Activated T-cell treated with anti-CD3 and anti-CD28 coated beads, Interleukin-2, amount 50 U/mL, for 72 hours (primary cell): Measurements from ENCODE around the gene DPP7. TPM values are rescaled to one million over a fixed set of nuclear protein-coding genes. Genes with fewer than 3 reads are reported as not detected.

ENCODE experiments used
- ATAC-seq, 2 donors: fragments of 150-1000 bp; cut with Tn5 transposase; replicated peaks in 1 of 2; 2 replicates each; pipeline ENCODE4 v1.10.0; 2021; ENCODE audit warnings: moderate library complexity in 2 of 2, mild to moderate bottlenecking in 1 of 2
- DNase-seq, 2 donors: peaks; one replicate each; pipeline ENCODE4 v3.0.0; 2021 to 2022; ENCODE audit warnings: mixed read lengths in 1 of 2
- H3K27ac Mint-ChIP-seq: one replicate; pipeline ENCODE4 v1.8.0; 2022; ENCODE audit warnings: mild to moderate bottlenecking, moderate library complexity, mixed read lengths
- H3K27me3 Mint-ChIP-seq: one replicate; pipeline ENCODE4 v1.8.0; 2022; ENCODE audit warnings: low read depth, mixed read lengths
- H3K36me3 Mint-ChIP-seq, 2 donors: one replicate each; pipeline ENCODE4 v1.8.0; 2022; ENCODE audit warnings: mixed read lengths in 2 of 2, mild to moderate bottlenecking in 1 of 2; ENCODE audit not compliant: insufficient read depth in 2 of 2
- H3K4me1 Mint-ChIP-seq: one replicate; pipeline ENCODE4 v1.8.0; 2022; ENCODE audit warnings: low read depth, mixed read lengths
- H3K4me3 Mint-ChIP-seq, 2 donors: one replicate each; pipeline ENCODE4 v1.8.0; 2022; ENCODE audit warnings: mild to moderate bottlenecking in 2 of 2, mixed read lengths in 2 of 2, moderate library complexity in 2 of 2
- H3K9me3 Mint-ChIP-seq, 2 donors: one replicate each; pipeline ENCODE4 v1.8.0; 2022; ENCODE audit warnings: mixed read lengths in 2 of 2
- total RNA-seq, 2 donors: library from RNA; stranded (reverse); gene quantifications; one replicate each; pipeline ENCODE4 v1.2.3, GENCODE V29; 2022

Gene DPP7
- total RNA-seq, 2 donors from 2014 or later = 155 to 158 TPM

GRCh38 chr9:137109250-137110146, 5.0 kb downstream of the DPP7 start:
- peaks cover 1 to 5% of the 10 kb centered on the region in 2 donors for H3K36me3 Mint-ChIP-seq
- DNase-seq (no peak), ATAC-seq (no peak)
- peaks cover 4% of the 10 kb centered on the region for H3K4me1 Mint-ChIP-seq
- no peak overlapping the region for H3K27ac Mint-ChIP-seq
- H3K4me3 Mint-ChIP-seq = no peak overlapping the region
- H3K27me3 Mint-ChIP-seq = no peaks in the 10 kb centered on the region
- H3K9me3 Mint-ChIP-seq = no peaks in the 10 kb centered on the region

GRCh38 chr9:137108608-137109249, 5.8 kb downstream of the DPP7 start:
- peaks cover 6 to 13% of the 10 kb centered on the region in 2 donors for H3K36me3 Mint-ChIP-seq
- DNase-seq = no peak
- H3K27me3 Mint-ChIP-seq = no peaks in the 10 kb centered on the region
- no peak overlapping the region for H3K4me3 Mint-ChIP-seq
- H3K9me3 Mint-ChIP-seq = peaks cover 0 to 2% of the 10 kb centered on the region in 2 donors
- ATAC-seq = no peak
- H3K4me1 Mint-ChIP-seq = peaks cover 4% of the 10 kb centered on the region
- no peak overlapping the region for H3K27ac Mint-ChIP-seq

GRCh38 chr9:137107982-137108381, 6.6 kb downstream of the DPP7 start:
- Mint-ChIP-seq H3K27me3 (no peaks in the 10 kb centered on the region), H3K4me3 (no peak overlapping the region), H3K36me3 (peaks cover 6 to 15% of the 10 kb centered on the region in 2 donors), H3K4me1 (no peaks in the 10 kb centered on the region), H3K9me3 (peaks cover 0 to 2% of the 10 kb centered on the region in 2 donors), H3K27ac (no peak overlapping the region)
- ATAC-seq (no peak), DNase-seq (no peak)

GRCh38 chr9:137107312-137107921, 7.1 kb downstream of the DPP7 start:
- ATAC-seq (no peak), DNase-seq (no peak)
- Mint-ChIP-seq H3K4me3 (no peak overlapping the region), H3K27me3 (no peaks in the 10 kb centered on the region), H3K36me3 (peaks cover 6 to 13% of the 10 kb centered on the region in 2 donors), H3K27ac (no peak overlapping the region), H3K4me1 (no peaks in the 10 kb centered on the region), H3K9me3 (peaks cover 0 to 2% of the 10 kb centered on the region in 2 donors)

GRCh38 chr9:137106662-137107250, 7.8 kb downstream of the DPP7 start:
- Mint-ChIP-seq H3K27me3 (no peaks in the 10 kb centered on the region), H3K9me3 (peaks cover 0 to 2% of the 10 kb centered on the region in 2 donors), H3K4me1 (no peaks in the 10 kb centered on the region), H3K4me3 (no peak overlapping the region), H3K27ac (no peak overlapping the region), H3K36me3 (peaks cover 6 to 13% of the 10 kb centered on the region in 2 donors)
- ATAC-seq (no peak), DNase-seq (no peak)

GRCh38 chr9:137105814-137106661, 8.5 kb downstream of the DPP7 start:
- Mint-ChIP-seq H3K27me3 (no peaks in the 10 kb centered on the region), H3K36me3 (peaks cover 6 to 13% of the 10 kb centered on the region in 2 donors), H3K27ac (no peak overlapping the region), H3K4me3 (no peak overlapping the region), H3K9me3 (peaks cover 0 to 2% of the 10 kb centered on the region in 2 donors), H3K4me1 (no peaks in the 10 kb centered on the region)
- DNase-seq = no peak
- no peak for ATAC-seq

- H3K36me3 Mint-ChIP-seq = peaks cover 6 to 17% of the 10 kb centered on the region in 2 donors
- no peaks in the 10 kb centered on the region for H3K4me1 Mint-ChIP-seq
- peaks cover 0 to 2% of the 10 kb centered on the region in 2 donors for H3K9me3 Mint-ChIP-seq
- no peaks in the 10 kb centered on the region for H3K27me3 Mint-ChIP-seq
- ATAC-seq (no peak), DNase-seq (no peak)
- no peak overlapping the region for H3K27ac Mint-ChIP-seq
- H3K4me3 Mint-ChIP-seq = no peak overlapping the region
Observed at GRCh38 chr9:137103206-137103999, 11.1 kb downstream of the DPP7 start.

- ATAC-seq = no peak
- Mint-ChIP-seq H3K27ac (no peak overlapping the region), H3K4me1 (peaks cover 21% of the 10 kb centered on the region), H3K36me3 (peaks cover 3 to 25% of the 10 kb centered on the region in 2 donors), H3K9me3 (peaks cover 0 to 2% of the 10 kb centered on the region in 2 donors), H3K27me3 (no peaks in the 10 kb centered on the region), H3K4me3 (no peak overlapping the region)
- DNase-seq = no peak
Observed at GRCh38 chr9:137099231-137099630, 15.3 kb downstream of the DPP7 start.

- ATAC-seq (no peak), DNase-seq (no peak)
- Mint-ChIP-seq H3K27ac (no peak overlapping the region), H3K36me3 (peaks cover 0 to 19% of the 10 kb centered on the region in 2 donors), H3K4me3 (no peak overlapping the region), H3K27me3 (no peaks in the 10 kb centered on the region), H3K9me3 (no peaks in the 10 kb centered on the region), H3K4me1 (peaks cover 25% of the 10 kb centered on the region)
Observed at GRCh38 chr9:137097761-137098462, 16.6 kb downstream of the DPP7 start.

- DNase-seq (no peak), ATAC-seq (no peak)
- no peak overlapping the region for H3K27ac Mint-ChIP-seq
- H3K36me3 Mint-ChIP-seq = peaks cover 0 to 19% of the 10 kb centered on the region in 2 donors
- H3K9me3 Mint-ChIP-seq = no peaks in the 10 kb centered on the region
- no peaks in the 10 kb centered on the region for H3K27me3 Mint-ChIP-seq
- peaks cover 25% of the 10 kb centered on the region for H3K4me1 Mint-ChIP-seq
- peak overlapping the region; percentile 77 to 85 for H3K4me3 Mint-ChIP-seq
Observed at GRCh38 chr9:137096785-137097546, 17.6 kb downstream of the DPP7 start.
